Esophagus muscularis mucosa (tissue), 3 donors: ENCODE data around the gene MDM2.

Source experiments
- POLR2A ChIP-seq: fragments of 450-650 bp; IDR thresholded peaks from one replicate; pipeline ENCODE4 v1.6.1; 2017; ENCODE audit warnings: antibody characterized with exemption, moderate library complexity, mild to moderate bottlenecking, low read depth
- POLR2AphosphoS5 ChIP-seq, 2 donors: sonication (generic); formaldehyde crosslinking; IDR thresholded peaks; one replicate each; pipeline ENCODE4 v1.6.1; 2017; ENCODE audit warnings: antibody characterized with exemption in 2 of 2
- TF ChIP-seq, protein P1 (sequence below), 3 experiments: fragments of 200-600 bp in 2 of 3; fragments of 450-650 bp in 1 of 3; sonication (generic) in 2 of 3; IDR thresholded peaks; one replicate each; pipeline ENCODE4 v1.5.1; 2017 to 2019; ENCODE audit warnings: antibody characterized with exemption in 3 of 3, mild to moderate bottlenecking in 2 of 3, moderate library complexity in 1 of 3

DNA sequence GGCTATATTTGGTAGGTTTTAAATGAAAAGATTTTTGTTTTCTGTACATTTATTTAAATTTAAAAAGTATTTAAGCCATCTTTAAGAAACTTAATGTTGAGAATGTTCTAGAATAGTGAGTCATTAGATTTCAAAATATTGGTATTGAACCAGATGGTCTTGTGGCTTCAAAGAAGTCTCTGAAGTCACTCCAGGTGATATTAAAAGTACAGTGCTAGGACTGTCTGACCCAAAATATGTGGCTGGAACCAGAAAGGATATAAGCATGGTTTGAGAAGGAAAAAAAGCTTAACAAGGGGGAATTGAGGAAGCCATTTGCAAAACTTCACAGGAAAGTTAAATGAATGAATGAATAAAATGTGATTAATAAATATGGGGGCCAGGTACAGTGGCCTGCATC, 28.7 kb upstream of the MDM2 start:
- TF ChIP-seq POLR2A (no peak), POLR2AphosphoS5 (IDR thresholded peaks at IDR 0.05) (no peak)
- TF ChIP-seq, protein P1, sequence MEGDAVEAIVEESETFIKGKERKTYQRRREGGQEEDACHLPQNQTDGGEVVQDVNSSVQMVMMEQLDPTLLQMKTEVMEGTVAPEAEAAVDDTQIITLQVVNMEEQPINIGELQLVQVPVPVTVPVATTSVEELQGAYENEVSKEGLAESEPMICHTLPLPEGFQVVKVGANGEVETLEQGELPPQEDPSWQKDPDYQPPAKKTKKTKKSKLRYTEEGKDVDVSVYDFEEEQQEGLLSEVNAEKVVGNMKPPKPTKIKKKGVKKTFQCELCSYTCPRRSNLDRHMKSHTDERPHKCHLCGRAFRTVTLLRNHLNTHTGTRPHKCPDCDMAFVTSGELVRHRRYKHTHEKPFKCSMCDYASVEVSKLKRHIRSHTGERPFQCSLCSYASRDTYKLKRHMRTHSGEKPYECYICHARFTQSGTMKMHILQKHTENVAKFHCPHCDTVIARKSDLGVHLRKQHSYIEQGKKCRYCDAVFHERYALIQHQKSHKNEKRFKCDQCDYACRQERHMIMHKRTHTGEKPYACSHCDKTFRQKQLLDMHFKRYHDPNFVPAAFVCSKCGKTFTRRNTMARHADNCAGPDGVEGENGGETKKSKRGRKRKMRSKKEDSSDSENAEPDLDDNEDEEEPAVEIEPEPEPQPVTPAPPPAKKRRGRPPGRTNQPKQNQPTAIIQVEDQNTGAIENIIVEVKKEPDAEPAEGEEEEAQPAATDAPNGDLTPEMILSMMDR (IDR thresholded peaks at IDR 0.05), result no peak
